Measurements from ENCODE around the gene NEDD4L. TPM values are rescaled to one million over a fixed set of nuclear protein-coding genes. Genes with fewer than 3 reads are reported as not detected.
A peak's percentile ranks its signal among the peaks of the same experiment; 100 is the strongest.

The NEDD4L gene
- total RNA-seq, 1 experiment from 2014 or later, result 57.4 TPM

GRCh38 chr18:58228762-58229161 is 184.7 kb downstream of the NEDD4L start:
- H3K9me3 ChIP-seq (ENCODE audit: insufficient read depth, low read depth), result no peaks in the 10 kb centered on the region
- H3K4me1 ChIP-seq (replicated peaks; ENCODE audit: insufficient read depth), result peaks cover 30% of the 10 kb centered on the region
- ChIA-PET POLR2A (ENCODE audit: unreplicated experiment) (no interaction called here), CTCF (no interaction called here)
- TF ChIP-seq EZH2 (IDR thresholded peaks at IDR 0.05; ENCODE audit: low read depth) (no peak), CTCF (conservative IDR thresholded peaks at IDR 0.05) (no peak)
- H3F3A ChIP-seq (ENCODE audit: insufficient read depth, low read depth), result peaks cover 22% of the 10 kb centered on the region; the same call in 1 of the 2 replicates
- H3K4me3 ChIP-seq, result no peak overlapping the region
- no TSS peak for BruUV-seq (replicated peaks)
- H2AFZ ChIP-seq, result no peak overlapping the region
- H3K36me3 ChIP-seq (ENCODE audit: low read depth), result peaks cover 26% of the 10 kb centered on the region; the same call in 1 of the 2 replicates
- H3K27me3 ChIP-seq (ENCODE audit: insufficient read depth, low read depth), result no peaks in the 10 kb centered on the region
- H3K4me2 ChIP-seq, result no peak overlapping the region
- H4K20me1 ChIP-seq (ENCODE audit: insufficient read depth), result peaks cover 55% of the 10 kb centered on the region
- H3K9me2 ChIP-seq (ENCODE audit: insufficient read depth), result no peaks in the 10 kb centered on the region
- H3K79me2 ChIP-seq (ENCODE audit: low read depth), result peaks cover 100% of the 10 kb centered on the region
- H3K27ac ChIP-seq, result no peak overlapping the region
- no peak for DNase-seq
- intact Hi-C loops (cut with micrococcal nuclease; ENCODE audit: unreplicated experiment), result no loop called here

GRCh38 chr18:58229162-58229561 is 185.1 kb downstream of the NEDD4L start:
- CTCF ChIA-PET, result interaction anchor here (0.7 kb wide), 1 partner anchor 188 kb away, joined by 3 read pairs; no protein-coding TSS in a partner anchor
- DNase-seq, result no peak
- TF ChIP-seq CTCF (conservative IDR thresholded peaks at IDR 0.05) (no peak), EZH2 (IDR thresholded peaks at IDR 0.05; ENCODE audit: low read depth) (no peak)
- Histone ChIP-seq H2AFZ (no peak overlapping the region), H3K9me3 (ENCODE audit: insufficient read depth, low read depth) (no peaks in the 10 kb centered on the region), H3F3A (ENCODE audit: insufficient read depth, low read depth) (peaks cover 18% of the 10 kb centered on the region; the same call in 1 of the 2 replicates), H3K4me2 (no peak overlapping the region), H3K4me1 (replicated peaks; ENCODE audit: insufficient read depth) (peaks cover 28% of the 10 kb centered on the region), H4K20me1 (ENCODE audit: insufficient read depth) (peaks cover 53% of the 10 kb centered on the region), H3K4me3 (no peak overlapping the region), H3K36me3 (ENCODE audit: low read depth) (peaks cover 26% of the 10 kb centered on the region; the same call in 1 of the 2 replicates), H3K27me3 (ENCODE audit: insufficient read depth, low read depth) (no peaks in the 10 kb centered on the region), H3K79me2 (ENCODE audit: low read depth) (peaks cover 100% of the 10 kb centered on the region), H3K27ac (no peak overlapping the region), H3K9me2 (ENCODE audit: insufficient read depth) (no peaks in the 10 kb centered on the region)
- intact Hi-C loops (cut with micrococcal nuclease; ENCODE audit: unreplicated experiment), result no loop called here
- no TSS peak for BruUV-seq (replicated peaks)
- POLR2A ChIA-PET (ENCODE audit: unreplicated experiment), result no interaction called here

GRCh38 chr18:58230438-58231179 is 186.6 kb downstream of the NEDD4L start:
- no peak overlapping the region for H2AFZ ChIP-seq
- H3K27ac ChIP-seq, result no peak overlapping the region
- peaks cover 100% of the 10 kb centered on the region for H3K79me2 ChIP-seq (ENCODE audit: low read depth)
- H3F3A ChIP-seq (ENCODE audit: insufficient read depth, low read depth), result peaks cover 15% of the 10 kb centered on the region; the same call in 1 of the 2 replicates
- BruUV-seq (replicated peaks), result no TSS peak
- no peaks in the 10 kb centered on the region for H3K9me3 ChIP-seq (ENCODE audit: insufficient read depth, low read depth)
- no peak for TF ChIP-seq EZH2 (IDR thresholded peaks at IDR 0.05; ENCODE audit: low read depth)
- no peak for TF ChIP-seq CTCF (conservative IDR thresholded peaks at IDR 0.05)
- no peaks in the 10 kb centered on the region for H3K27me3 ChIP-seq (ENCODE audit: insufficient read depth, low read depth)
- ChIA-PET POLR2A (ENCODE audit: unreplicated experiment) (no interaction called here), CTCF (no interaction called here)
- intact Hi-C loops (cut with micrococcal nuclease; ENCODE audit: unreplicated experiment), result no loop called here
- peaks cover 14% of the 10 kb centered on the region for H3K4me1 ChIP-seq (replicated peaks; ENCODE audit: insufficient read depth)
- DNase-seq, result peak; percentile 33 to 35
- no peaks in the 10 kb centered on the region for H3K9me2 ChIP-seq (ENCODE audit: insufficient read depth)
- no peak overlapping the region for H3K4me2 ChIP-seq
- H3K36me3 ChIP-seq (ENCODE audit: low read depth), result peaks cover 33% of the 10 kb centered on the region
- no peak overlapping the region for H3K4me3 ChIP-seq
- peaks cover 52% of the 10 kb centered on the region for H4K20me1 ChIP-seq (ENCODE audit: insufficient read depth)

Measured in PC-9 (cell line).